ENCODE data around the gene C1QTNF9. TPM values are rescaled to one million over a fixed set of nuclear protein-coding genes. Genes with fewer than 3 reads are reported as not detected.

The C1QTNF9 gene
- total RNA-seq, 4 donors from 2014 or later: not detected

GRCh38 chr13:24275041-24275440 is 34.3 kb upstream of the C1QTNF9 start:
- no peaks in the 10 kb centered on the region for H3K9me3 ChIP-seq
- no peaks in the 10 kb centered on the region for H3K27me3 ChIP-seq
- no peaks in the 10 kb centered on the region for H3K36me3 ChIP-seq
- H3K4me3 ChIP-seq (replicated peaks in 1 of 3): no peak overlapping the region
- no peak for DNase-seq
- H3K4me1 ChIP-seq: peaks cover 34 to 36% of the 10 kb centered on the region in 2 donors
- H3K27ac ChIP-seq: no peak overlapping the region
- TF ChIP-seq POLR2A (IDR thresholded peaks at IDR 0.05) (no peak), CTCF (IDR thresholded peaks at IDR 0.05) (no peak)
- intact Hi-C loops (cut with DNase I): no loop called here

GRCh38 chr13:24276306-24276705 is 33.1 kb upstream of the C1QTNF9 start:
- intact Hi-C loops (cut with DNase I): no loop called here
- Histone ChIP-seq H3K4me1 (peaks cover 24 to 26% of the 10 kb centered on the region in 2 donors), H3K4me3 (replicated peaks in 1 of 3) (no peak overlapping the region), H3K27me3 (no peaks in the 10 kb centered on the region), H3K9me3 (no peaks in the 10 kb centered on the region), H3K36me3 (no peaks in the 10 kb centered on the region), H3K27ac (no peak overlapping the region)
- DNase-seq: no peak
- 71 to 83% methylated on average over 2 of the region's 2 CpGs for WGBS, 2 donors
- TF ChIP-seq CTCF (IDR thresholded peaks at IDR 0.05): no peak
- no peak for TF ChIP-seq POLR2A (IDR thresholded peaks at IDR 0.05)

- DNase-seq: no peak
- H3K36me3 ChIP-seq: no peaks in the 10 kb centered on the region
- H3K27ac ChIP-seq: no peak overlapping the region
- H3K4me3 ChIP-seq (replicated peaks in 1 of 3): no peak overlapping the region
- WGBS, 2 donors: 92 to 93% methylated on average over 13 of the region's 13 CpGs
- no peak for TF ChIP-seq CTCF (IDR thresholded peaks at IDR 0.05)
- no peak for TF ChIP-seq POLR2A (IDR thresholded peaks at IDR 0.05)
- H3K4me1 ChIP-seq: peaks cover 21% of the 10 kb centered on the region in 2 donors
- intact Hi-C loops (cut with DNase I): no loop called here
- H3K27me3 ChIP-seq: no peaks in the 10 kb centered on the region
- no peaks in the 10 kb centered on the region for H3K9me3 ChIP-seq
Observed at GRCh38 chr13:24276861-24277260, 32.5 kb upstream of the C1QTNF9 start.

- DNase-seq: no peak
- 97% methylated on average over 6 of the region's 6 CpGs for WGBS, 2 donors
- intact Hi-C loops (cut with DNase I): no loop called here
- TF ChIP-seq POLR2A (IDR thresholded peaks at IDR 0.05): no peak
- TF ChIP-seq CTCF (IDR thresholded peaks at IDR 0.05): no peak
- Histone ChIP-seq H3K4me1 (peaks cover 12% of the 10 kb centered on the region in 2 donors), H3K36me3 (peaks cover 0 to 2% of the 10 kb centered on the region in 2 donors), H3K27me3 (no peaks in the 10 kb centered on the region), H3K27ac (no peak overlapping the region), H3K9me3 (no peaks in the 10 kb centered on the region), H3K4me3 (replicated peaks in 1 of 3) (no peak overlapping the region)
Observed at GRCh38 chr13:24277761-24278160, 31.6 kb upstream of the C1QTNF9 start.

DNA sequence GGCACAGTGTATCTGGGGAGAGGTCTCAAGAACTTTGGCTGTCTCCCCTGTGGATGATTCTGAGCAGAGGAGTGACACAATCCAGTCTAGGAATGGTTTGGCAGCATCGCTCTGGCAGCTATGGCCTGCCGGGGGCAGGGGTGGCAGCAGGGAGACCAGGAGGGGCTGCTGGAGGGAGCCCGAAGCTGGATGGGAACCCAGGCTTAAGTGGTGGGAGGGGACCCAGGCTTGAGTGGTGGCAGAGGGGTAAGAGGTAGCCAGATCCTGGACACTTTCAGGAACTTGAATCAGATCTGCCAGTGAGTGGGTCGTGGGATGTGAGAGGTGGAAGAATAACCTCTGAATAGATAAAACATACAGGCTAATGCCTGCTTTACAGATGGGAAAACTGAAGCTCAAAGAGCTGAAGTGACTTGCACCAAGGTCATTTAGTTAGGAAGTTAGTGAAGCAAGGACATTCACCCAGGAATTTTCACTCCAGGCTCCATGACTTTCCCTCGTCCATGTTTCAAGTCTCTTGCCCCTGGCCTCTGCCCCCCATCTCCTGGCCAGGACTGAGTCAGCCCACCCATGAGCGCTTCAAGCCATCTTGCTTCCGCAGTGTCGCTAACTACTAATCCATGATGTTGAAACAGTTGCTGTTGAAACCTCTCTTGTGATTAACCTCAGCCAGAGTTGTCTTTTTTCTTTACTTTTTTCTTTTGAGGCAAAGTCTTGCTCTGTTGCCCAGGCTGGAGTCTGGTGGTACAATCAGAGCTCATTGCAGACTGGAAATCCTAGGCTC is 29.9 kb upstream of the C1QTNF9 start:
- DNase-seq: no peak
- H3K27ac ChIP-seq: no peak overlapping the region

More for the DNA sequence above, 29.9 kb upstream of the C1QTNF9 start:
- intact Hi-C loops (cut with DNase I): no loop called here
- Histone ChIP-seq H3K36me3 (peaks cover 3 to 4% of the 10 kb centered on the region in 2 donors), H3K4me1 (peaks cover 0 to 8% of the 10 kb centered on the region in 2 donors), H3K27me3 (no peaks in the 10 kb centered on the region), H3K9me3 (no peaks in the 10 kb centered on the region), H3K4me3 (replicated peaks in 1 of 3) (no peak overlapping the region)
- WGBS, 2 donors: 81 to 83% methylated on average over 8 of the region's 8 CpGs
- TF ChIP-seq POLR2A (IDR thresholded peaks at IDR 0.05): no peak
- no peak for TF ChIP-seq CTCF (IDR thresholded peaks at IDR 0.05)
